GM21529 (cell line): Measurements from ENCODE around the gene IL17A.
"Not testable (repeated sequence)": the region's sequence is repeated elsewhere in the genome, so short reads cannot be mapped to it uniquely, and the experiment has no call there.

Experiments used
- ATAC-seq: cut with Tn5 transposase; IDR thresholded peaks from one replicate; pipeline ENCODE4 v1.9.1; 2021; ENCODE audit not compliant: unreplicated experiment

The IL17A gene

DNA sequence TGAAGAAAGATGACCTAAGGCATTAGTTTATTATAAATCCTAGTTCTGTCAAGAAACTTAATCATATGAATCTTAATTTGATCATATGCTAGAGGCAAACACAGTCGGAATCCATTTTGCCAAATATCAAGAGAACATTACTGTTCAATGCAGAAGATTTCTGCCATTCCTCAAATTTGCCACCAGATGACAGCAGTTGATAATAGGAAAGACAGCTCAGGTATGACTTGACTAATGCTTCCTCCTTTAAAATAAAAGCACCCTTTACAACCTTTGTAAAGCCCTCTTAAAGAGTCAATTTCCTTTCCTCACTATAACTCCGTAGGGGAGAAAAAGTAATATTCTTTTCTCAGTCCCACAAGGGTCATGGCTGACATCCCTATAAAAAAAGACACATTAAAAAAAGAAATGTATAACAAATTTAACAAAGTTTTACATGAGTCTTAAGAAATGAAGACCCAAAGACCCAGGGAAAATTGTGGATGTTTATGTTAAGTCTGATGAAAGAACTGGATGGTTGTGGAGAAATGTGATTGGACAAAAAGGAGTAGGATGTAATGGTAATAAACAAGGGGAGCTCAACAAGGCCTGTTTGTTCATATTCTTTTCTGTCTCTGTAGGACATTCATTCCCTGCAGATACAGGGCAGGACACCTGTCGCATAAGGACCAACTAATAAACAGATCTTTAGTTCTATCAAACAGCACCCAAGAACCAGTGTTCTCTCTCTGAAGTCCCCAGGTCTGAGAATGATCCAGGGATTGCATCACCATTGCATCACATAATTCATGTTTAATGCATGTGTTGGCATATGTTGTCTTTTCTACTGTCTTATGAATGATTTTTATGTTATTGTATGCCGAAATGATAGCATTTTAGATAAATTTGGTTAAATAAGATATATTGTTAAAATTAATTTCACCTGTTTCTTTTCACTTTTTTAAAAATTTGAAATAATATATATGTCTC, 23.0 kb upstream of the IL17A start:
- ATAC-seq: peak; percentile 80

DNA sequence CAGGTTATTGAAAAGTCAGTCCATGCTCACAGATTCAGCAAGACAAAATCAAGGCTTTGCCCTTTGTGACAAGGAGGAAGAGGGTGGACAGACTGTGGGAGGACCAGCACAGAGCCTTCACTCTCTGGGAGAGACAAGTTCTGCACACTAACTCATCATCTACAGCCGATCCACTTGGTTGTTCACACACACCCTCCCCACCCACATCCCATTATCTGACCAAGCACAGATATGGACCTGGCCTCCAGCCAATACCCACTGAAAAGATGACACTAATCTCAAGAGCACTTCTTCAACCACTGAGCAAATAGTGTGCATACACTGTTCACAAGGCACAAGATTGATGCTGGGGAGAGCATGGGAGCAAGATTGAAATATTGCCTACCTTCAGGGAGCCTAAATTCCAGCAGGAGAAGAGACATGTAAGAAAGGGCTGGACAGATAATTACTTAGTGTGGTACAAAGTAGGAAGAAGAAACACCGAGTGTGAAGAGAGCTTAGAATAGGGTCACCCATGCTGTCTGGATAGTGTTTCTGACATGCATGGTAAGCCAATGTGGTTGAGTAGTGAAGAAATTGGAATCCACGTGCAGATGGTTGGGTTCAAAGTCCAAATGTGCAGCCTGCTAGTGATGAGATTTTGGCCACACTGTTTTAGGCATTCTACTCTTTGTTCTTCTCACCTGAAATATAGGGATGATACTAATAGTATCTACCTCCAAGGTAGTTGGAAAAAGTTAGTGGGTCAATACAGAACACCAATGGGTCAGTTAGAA, 21.7 kb upstream of the IL17A start:
- ATAC-seq: no peak

DNA sequence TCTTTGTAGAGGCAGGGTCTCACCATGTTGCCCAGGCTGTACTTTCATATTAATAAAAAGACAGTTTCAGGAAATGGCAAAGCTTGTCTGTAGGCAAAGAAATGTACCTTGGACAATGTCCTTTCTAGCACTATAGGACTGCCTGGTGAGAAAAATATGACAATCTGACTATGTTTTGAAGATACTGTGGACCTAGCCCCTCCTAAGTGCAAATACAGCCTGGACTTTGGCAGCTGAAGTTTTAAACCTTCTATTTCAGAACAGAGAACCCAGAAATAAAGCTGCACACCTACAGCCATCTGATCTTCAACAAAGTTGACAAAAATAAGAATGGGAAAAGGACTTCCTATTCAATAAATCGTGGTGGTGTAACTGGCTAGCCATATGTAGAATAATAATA, 18.9 kb upstream of the IL17A start:
- no peak for ATAC-seq

DNA sequence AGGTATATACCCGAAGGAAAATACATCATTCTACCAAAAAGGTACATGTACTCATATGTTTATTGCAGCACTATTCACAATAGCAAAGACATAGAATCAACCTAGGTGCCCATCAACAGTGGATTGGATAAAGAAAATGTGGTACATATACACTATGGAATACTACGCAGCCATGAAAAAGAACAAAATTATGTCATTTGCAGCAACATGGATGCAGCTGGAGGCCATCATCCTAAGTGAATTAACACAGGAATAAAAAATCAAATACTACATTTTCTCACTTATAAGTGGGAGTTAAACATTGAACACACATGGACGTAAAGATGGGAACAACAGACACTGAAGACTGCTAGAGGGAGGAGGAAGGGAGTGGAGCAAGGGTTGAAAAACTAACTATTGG, 17.8 kb upstream of the IL17A start:
- not testable (repeated sequence) for ATAC-seq

DNA sequence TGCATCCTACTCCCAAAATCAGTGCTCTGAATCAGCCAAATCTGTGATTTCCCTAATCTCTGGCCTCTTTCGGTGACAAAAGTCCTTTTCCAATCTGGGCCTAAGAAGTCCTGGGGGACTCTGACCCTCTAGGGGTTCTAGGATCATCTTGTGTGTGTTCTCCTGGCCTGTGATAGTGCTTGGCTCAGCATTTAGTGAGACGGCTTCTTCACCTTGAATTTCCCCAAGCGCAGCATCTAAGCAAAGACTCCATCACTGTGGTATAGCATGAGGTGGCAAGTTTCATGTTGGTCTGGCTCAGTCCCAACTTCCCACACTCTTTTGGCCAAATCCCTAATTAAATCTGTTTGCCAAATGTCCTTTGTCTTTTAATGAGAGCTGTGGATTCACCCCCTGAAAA, 12.1 kb upstream of the IL17A start:
- ATAC-seq: no peak

DNA sequence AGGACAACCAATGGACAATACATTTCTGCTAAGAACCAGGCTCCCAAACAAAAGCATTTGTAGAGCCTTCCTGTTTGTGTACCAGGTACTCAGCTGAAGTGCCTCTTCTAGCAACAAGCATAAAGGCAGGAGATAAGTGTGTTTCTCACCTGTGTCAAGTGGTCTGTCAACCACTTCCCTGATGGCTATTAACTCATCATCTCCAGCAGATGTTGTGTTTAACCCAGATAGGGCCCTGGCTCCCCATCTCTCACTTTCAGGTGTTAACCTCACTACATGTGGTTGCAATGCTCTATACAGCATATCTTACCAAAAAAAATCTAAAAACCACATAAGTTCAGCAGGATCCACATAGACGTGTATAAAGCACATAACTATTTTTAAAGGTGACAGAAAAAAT, 9.6 kb upstream of the IL17A start:
- ATAC-seq: peak; percentile 81

DNA sequence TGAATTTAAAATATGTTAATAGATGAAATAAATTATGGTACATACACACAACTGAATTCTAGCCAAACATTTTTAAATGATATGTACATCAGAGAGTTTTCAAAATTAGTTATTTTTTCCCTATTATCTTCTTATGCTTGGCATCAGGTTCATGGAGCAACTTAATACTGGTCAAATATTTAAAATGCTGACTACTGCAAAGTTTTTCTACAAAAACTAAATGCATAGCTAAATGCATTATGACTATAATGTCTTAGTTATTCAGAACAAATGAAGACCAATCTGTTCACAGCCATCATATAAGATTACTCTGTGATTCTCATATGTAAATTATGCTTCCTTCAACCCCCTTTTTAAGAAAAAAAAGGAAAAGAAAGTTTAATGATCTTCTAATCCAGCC, 8.2 kb upstream of the IL17A start:
- no peak for ATAC-seq

DNA sequence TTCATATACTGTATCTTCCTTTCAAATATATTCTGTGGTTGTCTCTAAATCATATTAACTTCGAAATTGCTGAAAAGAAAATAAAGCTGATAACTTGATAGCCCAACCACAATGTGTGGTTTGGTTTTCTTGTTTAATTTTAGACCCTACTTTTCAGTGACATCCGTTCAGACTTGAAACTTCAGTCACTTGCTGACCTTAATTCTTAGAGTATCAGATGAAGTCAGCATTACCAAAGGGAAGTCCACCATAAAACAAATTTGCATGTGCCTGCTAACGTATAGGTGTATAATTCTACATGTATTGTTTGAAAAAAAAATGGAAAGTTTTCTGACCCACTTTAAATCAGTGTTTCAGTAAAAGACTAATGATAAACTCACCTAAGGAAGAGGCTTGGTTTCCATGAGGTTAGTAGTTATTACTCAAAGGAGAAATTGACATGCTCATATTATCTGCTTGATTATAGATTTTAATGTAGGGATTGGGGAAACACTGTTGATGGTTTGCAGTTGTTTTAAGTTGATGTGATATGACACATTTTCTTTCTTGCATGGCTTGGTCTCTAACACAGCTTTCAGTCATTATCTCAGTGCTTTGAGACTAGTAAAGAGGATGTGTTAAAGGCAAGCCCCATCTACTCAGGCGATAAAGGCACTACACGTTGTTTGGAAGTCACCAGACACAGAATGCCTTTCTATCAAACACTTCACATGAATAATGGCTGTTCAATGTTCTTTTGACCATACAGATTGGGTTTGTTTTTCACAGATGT, 5.2 kb upstream of the IL17A start:
- peak; percentile 80 for ATAC-seq

DNA sequence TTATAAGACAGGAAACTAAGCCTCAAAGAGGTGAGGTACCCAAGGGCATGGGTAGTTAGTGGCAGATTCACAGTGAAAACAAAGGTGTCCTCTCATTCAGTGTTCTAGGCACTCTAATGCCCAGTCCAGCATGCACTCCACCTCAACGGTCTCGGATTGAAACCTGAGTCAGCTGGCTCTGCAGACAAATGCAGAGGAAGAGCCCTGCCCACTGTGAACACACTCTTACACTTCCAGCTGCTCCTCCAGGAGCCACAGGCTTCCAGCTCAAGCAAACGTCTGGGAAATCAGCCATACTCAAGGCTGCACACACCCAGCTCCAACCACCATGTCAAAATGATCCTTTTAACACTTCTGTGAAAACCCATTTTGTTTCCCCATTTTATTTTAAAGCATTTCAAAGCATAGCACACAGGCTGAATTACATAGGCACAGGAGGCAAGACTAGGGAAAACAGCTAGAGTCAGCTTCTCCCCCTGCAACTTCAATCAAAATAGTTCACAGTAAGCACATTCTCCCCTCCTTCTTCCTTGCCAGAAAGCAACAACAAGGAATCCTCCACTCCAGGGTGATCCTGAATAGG, 3.0 kb upstream of the IL17A start:
- no peak for ATAC-seq

DNA sequence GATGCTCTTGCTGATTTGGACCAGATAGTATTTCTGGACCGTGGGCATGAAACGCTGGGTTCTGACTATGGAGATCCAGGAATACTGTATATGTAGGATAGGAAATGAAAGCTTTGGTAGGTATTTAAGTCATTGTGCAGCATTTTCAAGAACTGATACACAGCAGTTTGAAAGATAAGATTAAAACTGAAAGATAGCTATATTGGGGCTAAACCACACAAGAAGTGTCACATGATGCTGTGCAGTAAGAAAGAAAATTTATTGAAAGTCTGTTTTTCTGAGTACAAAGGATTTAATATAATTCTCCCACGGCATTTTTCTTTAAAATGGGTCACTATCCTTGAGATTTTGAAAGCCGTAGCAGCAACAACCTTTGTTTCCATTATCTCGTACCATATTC, 305 bp downstream of the IL17A start:
- peak; percentile 94 for ATAC-seq

DNA sequence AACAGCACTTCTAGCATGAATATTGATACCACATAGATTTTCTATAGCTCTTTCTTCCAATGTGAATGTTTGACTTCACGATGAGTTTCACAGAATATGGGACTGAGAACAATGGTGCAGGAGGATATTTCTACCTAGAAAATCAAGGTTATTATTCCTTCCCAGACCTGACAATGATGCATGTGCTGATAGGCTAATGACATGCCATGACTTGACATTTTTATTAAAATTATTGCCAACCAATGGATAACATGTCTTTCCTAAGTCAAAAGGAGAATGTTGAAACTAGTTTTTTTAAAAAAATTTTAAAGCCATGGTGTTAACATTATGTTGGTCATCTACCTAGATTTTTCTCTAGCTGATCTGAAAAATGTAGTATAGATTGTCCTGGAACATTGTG, 923 bp downstream of the IL17A start:
- ATAC-seq: no peak

DNA sequence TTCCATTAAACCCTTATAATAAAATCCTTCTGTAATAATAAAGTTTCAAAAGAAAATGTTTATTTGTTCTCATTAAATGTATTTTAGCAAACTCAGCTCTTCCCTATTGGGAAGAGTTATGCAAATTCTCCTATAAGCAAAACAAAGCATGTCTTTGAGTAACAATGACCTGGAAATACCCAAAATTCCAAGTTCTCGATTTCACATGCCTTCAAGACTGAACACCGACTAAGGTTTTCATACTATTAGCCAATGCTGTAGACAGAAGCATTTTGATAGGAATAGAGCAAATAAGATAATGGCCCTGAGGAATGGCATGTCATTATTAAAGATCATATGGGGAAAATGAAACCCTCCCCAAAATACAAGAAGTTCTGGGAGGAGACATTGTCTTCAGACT, 3.8 kb downstream of the IL17A start:
- ATAC-seq: no peak

DNA sequence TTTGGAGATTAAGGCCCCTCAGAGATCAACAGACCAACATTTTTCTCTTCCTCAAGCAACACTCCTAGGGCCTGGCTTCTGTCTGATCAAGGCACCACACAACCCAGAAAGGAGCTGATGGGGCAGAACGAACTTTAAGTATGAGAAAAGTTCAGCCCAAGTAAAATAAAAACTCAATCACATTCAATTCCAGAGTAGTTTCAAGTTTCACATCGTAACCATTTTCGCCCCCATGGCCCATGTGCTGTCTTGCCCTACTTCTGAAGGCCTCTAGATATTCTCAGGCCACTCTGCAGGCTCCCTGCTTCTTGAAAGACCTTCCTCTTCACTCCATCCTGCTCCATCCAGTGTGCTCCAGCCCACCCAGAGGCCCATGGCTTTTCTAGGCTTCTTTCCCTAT, 4.2 kb downstream of the IL17A start:
- ATAC-seq: no peak

DNA sequence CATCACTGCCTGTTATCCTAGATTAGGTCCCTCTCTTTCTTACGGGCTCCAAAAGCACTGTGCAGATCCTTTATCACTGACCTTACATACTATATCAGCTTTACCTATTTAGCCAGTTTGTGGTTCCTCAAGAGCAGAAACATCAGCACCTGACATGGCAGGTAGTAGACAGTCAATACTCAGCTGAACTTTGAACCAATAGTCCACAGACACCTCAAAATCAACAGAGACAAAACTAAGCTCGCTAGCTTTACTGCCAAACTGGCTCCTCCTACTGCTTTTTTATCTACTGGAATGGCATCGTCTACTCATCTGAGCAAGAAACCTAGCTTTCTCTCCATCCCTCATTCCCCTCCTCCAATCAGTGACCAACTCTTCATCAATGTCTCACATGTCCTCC, 5.6 kb downstream of the IL17A start:
- no peak for ATAC-seq

DNA sequence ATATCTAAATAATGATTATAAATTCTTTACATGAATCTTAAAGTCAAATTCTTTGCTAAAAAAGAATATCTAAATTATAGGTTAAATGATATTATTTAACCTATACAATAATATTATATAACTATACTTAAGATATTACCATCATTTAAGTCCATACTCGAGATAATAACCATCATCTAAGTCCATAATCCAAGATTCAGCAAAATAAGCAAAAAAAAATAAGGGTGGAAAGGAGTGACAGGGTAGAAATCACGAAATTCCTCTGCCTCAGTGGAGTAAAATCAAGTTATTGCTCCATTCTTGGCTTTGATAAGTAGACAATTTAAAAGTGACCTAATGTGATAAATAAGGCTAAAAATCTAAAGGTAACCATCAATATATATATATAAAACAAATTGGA, 9.7 kb downstream of the IL17A start:
- ATAC-seq: no peak

DNA sequence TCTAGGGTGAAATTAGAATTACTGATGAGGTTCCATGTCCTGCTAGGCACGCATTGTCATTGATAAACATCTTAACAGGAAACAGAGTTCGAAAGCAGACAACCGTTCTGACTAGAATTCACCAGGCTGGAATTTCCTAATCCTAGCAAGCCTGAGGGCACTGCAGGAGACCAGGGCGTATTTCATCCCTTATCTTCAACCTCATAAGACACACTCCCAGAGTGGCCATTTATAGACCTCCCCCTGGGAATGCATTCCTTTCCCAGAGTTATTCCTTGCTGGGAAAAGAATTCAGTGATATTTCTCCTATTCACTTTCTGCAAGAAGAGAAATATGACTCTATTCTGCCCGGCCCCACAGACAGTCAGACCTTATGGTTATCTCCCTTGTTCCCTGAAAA, 13.9 kb downstream of the IL17A start:
- ATAC-seq: not testable (repeated sequence)

DNA sequence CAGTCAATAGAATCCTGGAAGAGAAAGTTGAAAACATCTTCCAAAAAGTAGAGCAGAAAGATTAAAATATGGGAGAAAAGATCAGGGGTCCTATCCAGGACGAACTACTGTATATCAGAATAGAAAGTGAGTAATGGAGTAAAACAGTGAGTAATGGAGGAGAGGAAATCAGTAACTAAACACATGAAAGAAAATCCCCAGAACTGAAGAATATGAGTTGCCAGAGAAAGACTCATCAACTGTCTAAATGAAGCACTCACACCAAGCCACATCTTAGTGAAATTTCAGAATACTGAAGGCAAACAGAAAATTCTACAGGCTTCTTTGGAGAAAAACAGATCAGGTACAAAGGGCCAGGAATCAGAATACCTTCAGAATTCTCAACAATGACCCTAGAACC, 14.9 kb downstream of the IL17A start:
- ATAC-seq: no peak

DNA sequence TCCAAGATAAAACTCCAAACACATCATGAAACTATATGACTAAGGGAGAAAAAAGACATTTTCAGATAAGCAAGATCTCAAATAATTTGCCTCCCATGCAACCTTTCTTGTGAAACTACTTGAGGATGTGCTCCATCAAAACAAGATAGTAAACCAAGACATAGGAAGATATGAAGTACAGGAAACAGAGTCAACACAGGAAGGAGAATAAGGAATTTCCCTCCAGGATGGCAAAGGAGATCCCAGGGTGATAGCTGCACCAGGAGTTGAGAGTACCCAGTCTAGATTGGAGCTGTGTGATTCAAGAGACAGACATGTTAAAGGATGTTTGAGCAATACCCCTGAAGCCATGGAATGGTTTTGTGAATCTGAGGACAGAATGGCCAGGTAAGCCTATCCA, 15.3 kb downstream of the IL17A start:
- no peak for ATAC-seq

DNA sequence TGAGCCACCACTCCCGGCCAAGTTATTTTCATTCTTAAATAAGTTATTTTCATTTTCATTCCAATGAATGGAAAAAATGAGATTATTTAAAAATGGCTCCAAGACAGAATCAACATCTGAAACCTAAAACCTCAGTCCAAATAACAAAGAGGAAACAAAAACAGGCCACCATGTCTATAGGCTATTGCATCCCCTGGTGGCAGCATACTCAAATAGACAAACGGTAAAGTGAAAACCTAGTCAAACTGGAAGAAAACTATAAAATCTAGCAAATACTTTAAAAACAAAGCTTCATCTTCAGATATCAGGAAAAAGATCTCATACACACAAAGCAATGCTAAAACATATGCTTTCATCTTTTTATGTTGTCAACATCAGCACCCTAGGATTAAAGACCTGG, 20.9 kb downstream of the IL17A start:
- ATAC-seq: no peak

DNA sequence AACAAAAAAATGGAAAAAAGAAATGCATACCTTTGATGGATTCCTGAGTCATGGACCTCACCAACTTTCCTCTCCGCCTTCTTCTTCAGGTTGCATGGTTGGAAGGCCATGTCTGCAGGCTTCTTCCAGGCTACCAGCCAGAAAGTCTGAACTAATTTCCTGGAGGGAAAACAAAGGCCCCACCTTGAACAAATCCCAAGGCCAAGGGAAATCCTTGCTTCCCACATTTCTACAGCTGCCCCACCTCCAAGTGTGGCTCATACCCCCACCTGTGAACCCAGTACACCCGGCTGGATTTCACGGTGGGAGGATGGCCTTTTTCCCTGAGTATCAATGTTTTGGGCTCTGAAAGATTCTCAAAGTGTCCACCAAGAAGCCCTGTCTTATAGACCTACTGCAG, 22.4 kb downstream of the IL17A start:
- no peak for ATAC-seq

DNA sequence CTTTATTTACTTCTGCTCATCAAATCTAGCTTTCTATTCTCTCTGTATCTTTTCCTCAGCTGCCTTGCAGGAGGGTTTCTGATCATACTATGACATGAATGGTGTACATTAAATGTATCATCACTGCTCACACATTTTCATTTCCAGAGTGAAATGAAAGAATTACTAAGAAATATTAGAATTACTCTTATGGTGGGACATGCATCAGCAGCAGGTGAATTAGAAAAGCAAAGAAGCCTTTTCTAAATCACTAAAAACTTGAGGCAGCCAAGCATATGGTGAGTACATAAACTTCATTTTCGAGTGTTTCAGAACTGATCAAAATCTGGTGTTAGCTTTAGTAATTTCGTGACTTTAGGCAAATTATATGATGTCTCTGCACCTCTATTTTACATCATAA, 23.6 kb downstream of the IL17A start:
- ATAC-seq: peak; percentile 48
